ENCODE results near the gene TBC1D17. TPM values are rescaled to one million over a fixed set of nuclear protein-coding genes. Genes with fewer than 3 reads are reported as not detected.

Gene TBC1D17
- total and polyA plus RNA-seq, 2 of the 13 experiments (the other 11 are each of a cell fraction or from before 2014, with no cell fraction given): 9.7 to 16.9 TPM

- WGBS (ENCODE audit: low lambda C conversion rate): 38% methylated on average over 17 of the region's 20 CpGs
- ChIA-PET CTCF (ENCODE audit: low intra/inter-chr PET ratio, low total read pairs) (no interaction called here), POLR2A (no interaction called here)
- ATAC-seq: no peak
- H3K27ac ChIP-seq (ENCODE audit: extremely low read length, insufficient read depth, low read length): no peak within 1 kb of the TSS
- no peak for FAIRE-seq
- no peak within 1 kb of the TSS for H2AFZ ChIP-seq (ENCODE audit: low read length)
- H3K9me3 ChIP-seq (ENCODE audit: low read length): no peaks in the 10 kb centered on the region
- no peaks in the 10 kb centered on the region for H3K79me2 ChIP-seq (ENCODE audit: insufficient read depth, low read length)
- H3K36me3 ChIP-seq (replicated peaks in 1 of 2; ENCODE audit: control insufficient read depth in 1 of 2, insufficient read depth in 2 of 2, low read length in 2 of 2): no peaks in the 10 kb centered on the region
- intact Hi-C loops (cut with micrococcal nuclease; ENCODE audit: unreplicated experiment): no loop called here
- H4K20me1 ChIP-seq (ENCODE audit: insufficient read depth, low read length): no peaks in the 10 kb centered on the region
- no peak for DNase-seq (ENCODE audit: low spot score)
- H3K4me2 ChIP-seq (ENCODE audit: low read depth, low read length): peak within 1 kb of the TSS; percentile 10; the same call in 1 of the 2 replicates
- H3K4me3 ChIP-seq (replicated peaks in 1 of 3; ENCODE audit: insufficient read depth in 1 of 3, low read depth in 2 of 3, low read length in 3 of 3): peak within 1 kb of the TSS in 1 of 3 experiments; percentile 10; a peak in 1 of 6 replicates
- no TSS peak for BruUV-seq (replicated peaks)
- H3K27me3 ChIP-seq (ENCODE audit: control insufficient read depth in 1 of 2, insufficient read depth in 2 of 2, low read length in 2 of 2): peaks cover 9 to 17% of the 10 kb centered on the region in 2 experiments; a peak in 4 of 5 replicates
- TF ChIP-seq ELF4 (CRISPR knock-in tag; IDR thresholded peaks at IDR 0.05; ENCODE audit: borderline replicate concordance) (no peak), CREB1 (IDR thresholded peaks at IDR 0.05) (0 out of 2 replicates have a peak, but pooled peaks have one; percentile 8), CREB1 (CRISPR knock-in tag; IDR thresholded peaks at IDR 0.05) (no peak)
- H3K4me1 ChIP-seq (ENCODE audit: insufficient read depth, low read length): peaks cover 18% of the 10 kb centered on the region
- H3K9ac ChIP-seq (ENCODE audit: insufficient read depth, low read depth, low read length): no peak within 1 kb of the TSS
- in situ Hi-C loops (cut with HindIII; ENCODE audit: extremely low pct_ligation_motif_present, low pct_unique_long_range_greater_than_20kb): no loop called here
These were observed 19.5 kb downstream of the TBC1D17 start, which contains the start of gene IL4I1 for GRCh38 chr19:49896863-49897621. IL4I1 (minus strand) TSS chr19:49896887; CDS start chr19:49896160, 727 bp downstream.

DNA sequence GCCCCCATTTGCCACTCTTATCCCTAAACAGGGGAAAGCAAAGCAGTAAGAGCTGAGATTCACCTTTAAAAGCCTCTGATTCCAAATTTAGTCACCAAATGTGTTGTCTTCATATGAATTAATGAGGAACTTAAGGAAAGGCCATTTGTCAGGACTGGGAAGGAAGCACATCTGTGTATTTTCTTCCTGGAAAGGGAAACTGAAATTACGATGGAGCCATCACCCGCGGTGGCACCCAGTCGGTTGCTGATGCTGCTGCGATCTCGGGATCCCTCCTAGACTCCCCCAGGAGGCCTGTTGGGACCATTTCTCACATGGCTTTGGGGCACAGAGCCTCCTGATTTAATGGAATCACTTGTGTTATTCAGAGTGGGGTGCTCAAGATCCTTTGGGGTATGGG lies 26.6 kb downstream of the TBC1D17 start:
- FAIRE-seq (no peak), DNase-seq (ENCODE audit: low spot score) (no peak), ATAC-seq (no peak)
- no peaks in the 10 kb centered on the region for H3K27me3 ChIP-seq (ENCODE audit: control insufficient read depth in 1 of 2, insufficient read depth in 2 of 2, low read length in 2 of 2)
- no peak overlapping the region for H3K4me2 ChIP-seq (ENCODE audit: low read depth, low read length)
- H2AFZ ChIP-seq (ENCODE audit: low read length): no peak overlapping the region
- no peaks in the 10 kb centered on the region for H4K20me1 ChIP-seq (ENCODE audit: insufficient read depth, low read length)
- H3K27ac ChIP-seq (ENCODE audit: extremely low read length, insufficient read depth, low read length): no peak overlapping the region
- BruUV-seq (replicated peaks): no TSS peak
- ChIA-PET CTCF (ENCODE audit: low intra/inter-chr PET ratio, low total read pairs) (no interaction called here), POLR2A (no interaction called here)
- intact Hi-C loops (cut with micrococcal nuclease; ENCODE audit: unreplicated experiment): no loop called here
- peaks cover 13 to 19% of the 10 kb centered on the region in 2 experiments; a peak in 4 of 5 replicates for H3K36me3 ChIP-seq (replicated peaks in 1 of 2; ENCODE audit: control insufficient read depth in 1 of 2, insufficient read depth in 2 of 2, low read length in 2 of 2)
- no peak overlapping the region for H3K9ac ChIP-seq (ENCODE audit: insufficient read depth, low read depth, low read length)
- WGBS (ENCODE audit: low lambda C conversion rate): 95% methylated on average over 6 of the region's 6 CpGs
- H3K4me1 ChIP-seq (ENCODE audit: insufficient read depth, low read length): no peaks in the 10 kb centered on the region
- H3K9me3 ChIP-seq (ENCODE audit: low read length): no peaks in the 10 kb centered on the region
- in situ Hi-C loops (cut with HindIII; ENCODE audit: extremely low pct_ligation_motif_present, low pct_unique_long_range_greater_than_20kb): no loop called here
- no peaks in the 10 kb centered on the region for H3K79me2 ChIP-seq (ENCODE audit: insufficient read depth, low read length)
- H3K4me3 ChIP-seq (replicated peaks in 1 of 3; ENCODE audit: insufficient read depth in 1 of 3, low read depth in 2 of 3, low read length in 3 of 3): no peak overlapping the region
- TF ChIP-seq ZNF33B (CRISPR knock-in tag; IDR thresholded peaks at IDR 0.05) (no peak), ATAD3A (CRISPR knock-in tag; IDR thresholded peaks at IDR 0.05) (no peak), RFXAP (CRISPR knock-in tag; IDR thresholded peaks at IDR 0.05; ENCODE audit: borderline replicate concordance) (no peak), POLR2G (IDR thresholded peaks at IDR 0.05; ENCODE audit: low read depth, low read length) (no peak), KDM3A (CRISPR knock-in tag; IDR thresholded peaks at IDR 0.05; ENCODE audit: low read depth) (no peak), BHLHE40 (IDR thresholded peaks at IDR 0.05; ENCODE audit: low read length) (no peak), ZSCAN31 (CRISPR knock-in tag; IDR thresholded peaks at IDR 0.05; ENCODE audit: low read depth) (no peak), ZFP41 (CRISPR knock-in tag; IDR thresholded peaks at IDR 0.05; ENCODE audit: borderline replicate concordance) (no peak), TSC22D2 (CRISPR knock-in tag; IDR thresholded peaks at IDR 0.05; ENCODE audit: borderline replicate concordance) (no peak)
- TF ChIP-seq, protein P1, sequence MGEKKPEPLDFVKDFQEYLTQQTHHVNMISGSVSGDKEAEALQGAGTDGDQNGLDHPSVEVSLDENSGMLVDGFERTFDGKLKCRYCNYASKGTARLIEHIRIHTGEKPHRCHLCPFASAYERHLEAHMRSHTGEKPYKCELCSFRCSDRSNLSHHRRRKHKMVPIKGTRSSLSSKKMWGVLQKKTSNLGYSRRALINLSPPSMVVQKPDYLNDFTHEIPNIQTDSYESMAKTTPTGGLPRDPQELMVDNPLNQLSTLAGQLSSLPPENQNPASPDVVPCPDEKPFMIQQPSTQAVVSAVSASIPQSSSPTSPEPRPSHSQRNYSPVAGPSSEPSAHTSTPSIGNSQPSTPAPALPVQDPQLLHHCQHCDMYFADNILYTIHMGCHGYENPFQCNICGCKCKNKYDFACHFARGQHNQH (CRISPR knock-in tag; IDR thresholded peaks at IDR 0.05): no peak
